RPMI8226 (cell line): ENCODE results near the gene CNOT1.

Experiments used
- DNase-seq: peaks from one replicate; pipeline ENCODE4 v3.0.0-alpha.2; 2015

The CNOT1 gene

DNA sequence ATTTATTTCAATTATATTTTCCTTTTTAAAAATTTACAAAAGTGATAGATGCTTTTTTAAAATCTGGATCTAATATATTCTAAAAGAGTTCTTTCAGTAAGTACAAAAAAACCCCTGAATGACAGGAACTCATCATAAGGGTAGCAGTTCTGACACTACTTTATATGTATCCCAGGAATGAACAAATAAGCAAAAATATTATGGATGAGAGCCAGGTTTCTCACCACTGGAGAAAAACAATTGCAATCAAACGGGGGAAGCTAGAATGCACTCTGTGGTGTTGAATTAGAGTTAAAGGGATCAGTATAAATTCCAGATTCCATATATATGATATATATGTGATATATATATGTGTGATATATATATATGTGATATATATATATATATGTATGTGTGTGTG lies 152.8 kb downstream of the CNOT1 start:
- no peak for DNase-seq

DNA sequence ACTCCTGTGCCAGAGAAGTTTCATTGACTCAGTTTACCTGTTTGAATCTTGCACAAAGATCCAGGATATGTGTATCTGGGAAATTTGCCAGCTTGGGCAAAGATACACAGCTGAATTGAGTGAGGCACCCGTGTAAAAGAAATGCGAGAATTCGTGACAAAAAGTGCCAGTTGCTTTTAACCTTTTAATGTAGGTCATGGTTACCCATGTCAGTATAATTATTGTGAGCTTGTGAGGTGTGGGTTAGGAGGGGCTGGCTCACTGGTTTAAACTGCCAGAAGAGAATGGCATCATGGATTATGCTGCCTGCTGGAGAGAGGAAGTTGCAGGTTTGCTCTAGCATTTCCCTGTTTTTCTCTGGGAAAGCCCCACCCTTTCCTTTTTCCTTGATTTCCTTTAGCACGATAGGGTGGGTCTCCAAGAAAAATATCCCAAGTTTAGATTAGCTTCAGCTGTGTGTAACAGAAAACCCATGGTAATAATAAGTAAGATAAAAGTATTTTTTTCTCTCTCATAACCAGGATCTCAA lies 154.5 kb downstream of the CNOT1 start:
- no peak for DNase-seq

DNA sequence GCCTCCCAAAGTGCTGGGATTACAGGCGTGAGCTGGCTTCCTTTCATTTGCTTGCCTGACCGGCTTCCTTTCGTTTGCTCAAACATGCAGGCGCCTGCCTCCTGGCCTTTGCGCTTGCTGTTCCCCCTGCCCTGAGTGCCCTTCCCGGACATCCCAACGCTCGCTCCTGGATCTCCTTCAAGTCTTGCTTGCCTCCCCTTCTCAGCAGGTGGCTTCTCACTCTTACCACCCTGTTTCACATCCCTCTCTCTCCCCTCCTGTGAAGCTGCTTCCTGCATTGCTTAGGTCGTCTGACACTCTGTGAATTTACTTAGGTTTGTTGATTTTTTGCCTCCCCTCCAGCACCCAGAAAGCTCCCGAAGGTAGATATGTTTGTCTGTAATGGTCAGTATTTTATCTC lies 155.3 kb downstream of the CNOT1 start:
- no peak for DNase-seq

DNA sequence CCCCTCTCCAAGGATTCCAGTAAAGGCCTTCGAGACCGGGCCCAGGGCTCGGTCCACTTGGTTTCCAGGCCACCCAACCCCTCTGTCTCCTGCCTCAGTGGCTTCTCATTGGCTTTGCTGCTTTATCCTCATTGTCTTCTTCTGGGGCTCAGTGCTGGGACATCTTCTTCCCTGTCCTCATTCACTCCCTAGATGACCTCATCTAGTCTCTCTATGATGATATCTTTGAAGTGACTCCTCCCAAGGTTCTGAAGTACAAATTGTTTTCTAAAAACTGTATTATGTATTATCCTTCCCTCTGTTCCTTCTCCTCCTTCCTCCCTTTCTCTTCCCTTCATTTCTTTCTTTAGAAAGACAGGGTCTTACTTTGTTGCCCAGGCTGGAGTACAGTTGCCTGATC lies 156.8 kb downstream of the CNOT1 start:
- no peak for DNase-seq

DNA sequence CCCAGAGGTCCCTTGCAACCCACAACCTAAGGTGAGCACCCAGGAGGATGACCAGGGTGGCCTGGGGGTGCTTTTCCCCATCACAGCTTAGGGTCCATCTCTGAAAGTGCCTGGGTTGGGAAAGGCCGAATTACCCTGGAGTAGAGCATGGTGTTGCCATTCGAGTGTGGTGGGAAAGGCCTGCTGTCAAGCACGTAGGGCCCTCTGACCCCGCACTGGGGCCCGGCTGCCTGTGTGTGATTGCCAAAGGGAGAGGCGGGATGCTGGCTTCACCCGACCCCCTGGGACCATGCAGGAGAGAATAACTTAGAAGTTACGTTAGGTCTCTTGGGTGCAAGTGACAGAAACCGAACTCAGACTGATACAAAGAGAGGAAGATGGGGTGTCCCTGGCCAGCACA lies 157.4 kb downstream of the CNOT1 start:
- DNase-seq, result no peak

DNA sequence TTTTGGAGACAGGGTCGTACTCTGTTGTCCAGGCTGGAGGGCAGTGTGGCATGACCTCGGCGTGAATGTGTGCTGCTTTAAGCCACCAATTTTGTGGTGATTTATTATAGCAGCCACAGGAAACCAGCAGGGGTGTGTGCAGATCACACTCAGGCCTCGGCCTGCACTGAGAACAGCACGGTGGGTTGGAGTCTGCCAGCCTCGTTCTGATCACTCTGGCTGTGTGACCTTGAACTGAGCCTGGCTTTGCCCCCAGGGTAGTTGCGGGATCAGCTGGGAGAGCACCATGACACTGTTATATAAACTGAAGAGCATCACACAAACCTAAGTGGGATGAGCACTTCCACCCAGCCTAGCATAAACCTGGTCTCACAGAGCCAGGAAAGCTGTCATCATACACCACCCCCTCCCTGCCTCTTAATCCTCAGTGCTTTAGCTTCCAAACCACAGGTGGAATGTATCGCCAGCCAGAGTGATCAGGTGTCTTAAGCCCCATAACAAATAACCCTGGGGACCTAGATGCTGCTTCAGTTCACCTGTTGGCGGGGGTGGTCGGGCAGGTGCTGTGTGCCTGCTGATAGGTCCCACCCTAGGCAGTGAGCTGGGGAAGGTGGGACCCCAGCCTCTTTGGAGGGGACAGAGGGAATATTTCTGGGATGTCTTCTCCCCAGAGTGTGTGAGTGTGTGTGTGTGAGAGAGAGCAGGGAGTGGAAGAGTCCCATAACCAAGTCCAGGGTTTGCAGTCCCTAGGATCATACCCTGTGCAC lies 158.2 kb downstream of the CNOT1 start:
- no peak for DNase-seq
